Spleen (tissue), 7 donors: ENCODE data around the gene LRRC26.

Experiments
- POLR2A ChIP-seq, 3 donors: fragments of 450-650 bp; IDR thresholded peaks; one replicate each; pipeline ENCODE4 v1.5.1; 2017; ENCODE audit warnings: antibody characterized with exemption in 3 of 3, mild to moderate bottlenecking in 1 of 3
- POLR2AphosphoS5 ChIP-seq, 3 donors: sonication (generic); formaldehyde crosslinking; IDR thresholded peaks; one replicate each; pipeline ENCODE4 v1.5.1; 2017; ENCODE audit warnings: antibody characterized with exemption in 3 of 3
- TF ChIP-seq, protein P1 (sequence below), 11 experiments: fragments of 200-600 bp in 7 of 11; fragments of 450-650 bp in 4 of 11; sonication (generic) in 4 of 11; IDR thresholded peaks in 8 of 11; conservative IDR thresholded peaks in 3 of 11; 1 replicate in 7 of 11; 2 replicates in 4 of 11; pipeline versions ENCODE4 v1.4.0 to v1.8.0; 2016 to 2021; ENCODE audit warnings: antibody characterized with exemption in 11 of 11, inconsistent platforms in 4 of 11, mild to moderate bottlenecking in 1 of 11
- donor health status: DM: no; HTN: no; CAD: no; lungs with moderate emphysema.
- donor health status: DM: no; HTN: no; CAD: no.
- donor health status: DM: no; HTN: no; CAD: no.

DNA sequence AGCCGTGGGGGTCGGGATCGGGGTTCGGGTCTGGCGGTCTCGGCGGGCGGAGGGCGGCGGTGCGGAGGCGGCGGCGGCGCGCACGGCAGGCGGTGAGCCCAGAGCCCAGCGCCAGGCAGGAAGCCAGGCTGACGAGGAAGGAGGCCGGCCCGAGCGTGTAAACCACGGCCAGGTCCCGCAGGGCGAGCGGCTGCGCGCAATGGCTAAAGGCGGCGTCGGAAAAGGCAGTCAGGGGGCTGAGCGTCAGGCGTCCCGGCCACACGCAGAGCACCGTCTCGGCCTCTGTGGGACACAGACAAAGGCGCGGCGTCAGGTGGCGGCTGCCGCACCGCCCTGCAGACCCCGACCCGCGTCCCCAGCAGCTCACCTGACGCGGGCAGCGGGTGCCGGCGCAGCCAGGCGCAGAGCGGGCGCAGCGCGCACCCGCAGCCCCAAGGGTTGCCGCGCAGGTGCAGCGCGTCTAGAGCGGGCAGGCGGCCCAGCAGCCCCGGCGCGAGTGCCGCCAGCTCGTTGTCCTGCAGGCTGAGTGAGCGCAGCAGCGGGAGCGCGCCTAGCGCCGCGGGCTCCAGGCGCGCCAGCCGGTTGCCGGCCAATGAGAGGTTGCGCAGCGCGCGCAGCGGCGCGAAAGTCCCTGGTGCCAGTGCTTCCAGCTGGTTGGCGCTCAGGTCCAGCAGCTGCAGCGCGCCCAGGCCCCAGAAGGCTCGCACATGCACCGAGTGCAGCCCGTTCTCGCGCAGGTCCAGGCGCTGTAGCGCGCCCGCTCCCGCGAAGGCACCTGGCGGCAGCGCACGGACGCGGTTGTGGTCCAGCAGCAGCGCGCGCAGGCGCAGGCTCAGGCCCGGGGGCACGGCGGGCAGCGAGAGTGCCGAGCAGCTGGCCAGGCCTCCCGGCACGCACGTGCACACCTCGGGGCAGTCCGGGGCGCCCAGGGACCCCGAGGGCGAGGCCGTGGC lies 671 bp downstream of the LRRC26 start:
- TF ChIP-seq, protein P1, sequence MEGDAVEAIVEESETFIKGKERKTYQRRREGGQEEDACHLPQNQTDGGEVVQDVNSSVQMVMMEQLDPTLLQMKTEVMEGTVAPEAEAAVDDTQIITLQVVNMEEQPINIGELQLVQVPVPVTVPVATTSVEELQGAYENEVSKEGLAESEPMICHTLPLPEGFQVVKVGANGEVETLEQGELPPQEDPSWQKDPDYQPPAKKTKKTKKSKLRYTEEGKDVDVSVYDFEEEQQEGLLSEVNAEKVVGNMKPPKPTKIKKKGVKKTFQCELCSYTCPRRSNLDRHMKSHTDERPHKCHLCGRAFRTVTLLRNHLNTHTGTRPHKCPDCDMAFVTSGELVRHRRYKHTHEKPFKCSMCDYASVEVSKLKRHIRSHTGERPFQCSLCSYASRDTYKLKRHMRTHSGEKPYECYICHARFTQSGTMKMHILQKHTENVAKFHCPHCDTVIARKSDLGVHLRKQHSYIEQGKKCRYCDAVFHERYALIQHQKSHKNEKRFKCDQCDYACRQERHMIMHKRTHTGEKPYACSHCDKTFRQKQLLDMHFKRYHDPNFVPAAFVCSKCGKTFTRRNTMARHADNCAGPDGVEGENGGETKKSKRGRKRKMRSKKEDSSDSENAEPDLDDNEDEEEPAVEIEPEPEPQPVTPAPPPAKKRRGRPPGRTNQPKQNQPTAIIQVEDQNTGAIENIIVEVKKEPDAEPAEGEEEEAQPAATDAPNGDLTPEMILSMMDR (IDR thresholded peaks at IDR 0.05 in 8 of 11, conservative IDR thresholded peaks at IDR 0.05 in 3 of 11), result no peak
- TF ChIP-seq POLR2AphosphoS5 (IDR thresholded peaks at IDR 0.05) (no peak), POLR2A (IDR thresholded peaks at IDR 0.05) (no peak)
